ENCODE measurements around the gene ZNF595. TPM values are rescaled to one million over a fixed set of nuclear protein-coding genes. Genes with fewer than 3 reads are reported as not detected.
"Not testable (repeated sequence)": the region's sequence is repeated elsewhere in the genome, so short reads cannot be mapped to it uniquely, and the experiment has no call there.

Gene ZNF595
- polyA plus RNA-seq (12.8 and 15.1 TPM in 2 replicates), polyA minus RNA-seq (48.7 and 51.5 TPM in 2 replicates)

GRCh38 chr4:52804-53479, at the start of gene ZNF595:
ZNF595 (plus strand) TSS chr4:53321; CDS start chr4:53489, 168 bp downstream.
- not testable (repeated sequence) for H2AFZ ChIP-seq (ENCODE audit: low read depth, low read length); H4K20me1 ChIP-seq (ENCODE audit: insufficient read depth); H3K36me3 ChIP-seq (ENCODE audit: insufficient read depth, low read length); H3K9me2 ChIP-seq (ENCODE audit: insufficient read depth, low read length); H3K27me3 ChIP-seq (ENCODE audit: insufficient read depth, low read depth, low read length); H3K27ac ChIP-seq (ENCODE audit: low read length); H3K79me2 ChIP-seq (replicated peaks; ENCODE audit: insufficient read depth, low read length); H3F3A ChIP-seq (ENCODE audit: insufficient read depth, low read length, poor library complexity, severe bottlenecking); H3K4me2 ChIP-seq (ENCODE audit: low read length); H3K9me3 ChIP-seq (ENCODE audit: low read length)
- peak within 1 kb of the TSS; percentile 45 for H3K4me3 ChIP-seq (ENCODE audit: low read length)
- H3K9ac ChIP-seq (ENCODE audit: low read length) = peak within 1 kb of the TSS; percentile 45
- peak; percentile 66 for TF ChIP-seq POLR2AphosphoS5 (IDR thresholded peaks at IDR 0.05)

GRCh38 chr4:9937-10870, 42.9 kb upstream of the ZNF595 start:
- H3K9me2 ChIP-seq (ENCODE audit: insufficient read depth, low read length); H3K27me3 ChIP-seq (ENCODE audit: insufficient read depth, low read depth, low read length); H3K9me3 ChIP-seq (ENCODE audit: low read length); H2AFZ ChIP-seq (ENCODE audit: low read depth, low read length); H3K36me3 ChIP-seq (ENCODE audit: insufficient read depth, low read length); H3K9ac ChIP-seq (ENCODE audit: low read length); H3K4me3 ChIP-seq (ENCODE audit: low read length); H3F3A ChIP-seq (ENCODE audit: insufficient read depth, low read length, poor library complexity, severe bottlenecking); H3K27ac ChIP-seq (ENCODE audit: low read length); H3K4me2 ChIP-seq (ENCODE audit: low read length); H4K20me1 ChIP-seq (ENCODE audit: insufficient read depth); H3K79me2 ChIP-seq (replicated peaks; ENCODE audit: insufficient read depth, low read length): not testable (repeated sequence)

- H3K4me2 ChIP-seq (ENCODE audit: low read length); H3K36me3 ChIP-seq (ENCODE audit: insufficient read depth, low read length); H4K20me1 ChIP-seq (ENCODE audit: insufficient read depth); H3K9me3 ChIP-seq (ENCODE audit: low read length); H3K27me3 ChIP-seq (ENCODE audit: insufficient read depth, low read depth, low read length); H3K27ac ChIP-seq (ENCODE audit: low read length); H3F3A ChIP-seq (ENCODE audit: insufficient read depth, low read length, poor library complexity, severe bottlenecking); H3K79me2 ChIP-seq (replicated peaks; ENCODE audit: insufficient read depth, low read length); H3K4me3 ChIP-seq (ENCODE audit: low read length); H3K9ac ChIP-seq (ENCODE audit: low read length); H3K9me2 ChIP-seq (ENCODE audit: insufficient read depth, low read length); H2AFZ ChIP-seq (ENCODE audit: low read depth, low read length): not testable (repeated sequence)
These were observed 41.9 kb upstream of the ZNF595 start for GRCh38 chr4:11095-11815.

DNA sequence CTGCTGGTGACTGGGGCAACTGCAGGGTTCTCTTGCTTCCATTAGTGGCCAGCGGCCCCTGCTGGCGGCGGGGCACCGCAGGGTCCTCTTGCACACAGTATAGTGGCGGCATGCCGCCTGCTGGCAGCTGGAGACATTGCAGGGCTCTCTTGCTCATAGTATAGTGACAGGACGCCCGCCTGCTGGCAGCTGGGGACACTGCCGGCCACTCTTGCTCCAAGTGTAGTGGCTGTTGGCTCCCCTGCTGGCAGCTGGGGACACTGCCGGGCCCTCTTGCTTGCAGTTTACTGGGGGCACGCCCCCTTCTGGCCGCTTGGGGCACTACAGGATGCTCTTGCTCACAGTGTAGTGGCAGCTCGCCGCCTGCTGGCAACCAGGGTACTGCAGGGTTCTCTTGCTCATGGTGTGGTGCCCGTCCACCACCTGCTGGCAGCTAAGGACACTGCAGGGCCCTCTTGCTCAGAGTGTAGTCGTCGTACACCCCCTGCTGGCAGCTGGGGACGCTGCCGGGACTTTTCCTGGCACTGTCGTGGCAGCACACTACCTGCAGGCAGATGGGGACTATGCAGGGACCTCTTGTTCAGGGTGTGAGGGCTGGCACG, 41.2 kb upstream of the ZNF595 start:
- not testable (repeated sequence) for H3K36me3 ChIP-seq (ENCODE audit: insufficient read depth, low read length); H3K79me2 ChIP-seq (replicated peaks; ENCODE audit: insufficient read depth, low read length); H3K9me3 ChIP-seq (ENCODE audit: low read length); H3K9ac ChIP-seq (ENCODE audit: low read length); H2AFZ ChIP-seq (ENCODE audit: low read depth, low read length); H3K4me2 ChIP-seq (ENCODE audit: low read length); H3F3A ChIP-seq (ENCODE audit: insufficient read depth, low read length, poor library complexity, severe bottlenecking); H3K27me3 ChIP-seq (ENCODE audit: insufficient read depth, low read depth, low read length); H3K4me3 ChIP-seq (ENCODE audit: low read length); H4K20me1 ChIP-seq (ENCODE audit: insufficient read depth); H3K27ac ChIP-seq (ENCODE audit: low read length); H3K9me2 ChIP-seq (ENCODE audit: insufficient read depth, low read length)

GRCh38 chr4:18128-18527, 35.0 kb upstream of the ZNF595 start:
- H3K9ac ChIP-seq (ENCODE audit: low read length); H3K36me3 ChIP-seq (ENCODE audit: insufficient read depth, low read length); H3K4me3 ChIP-seq (ENCODE audit: low read length); H3F3A ChIP-seq (ENCODE audit: insufficient read depth, low read length, poor library complexity, severe bottlenecking); H2AFZ ChIP-seq (ENCODE audit: low read depth, low read length); H3K9me3 ChIP-seq (ENCODE audit: low read length); H3K9me2 ChIP-seq (ENCODE audit: insufficient read depth, low read length); H3K27ac ChIP-seq (ENCODE audit: low read length); H3K79me2 ChIP-seq (replicated peaks; ENCODE audit: insufficient read depth, low read length); H3K27me3 ChIP-seq (ENCODE audit: insufficient read depth, low read depth, low read length); H3K4me2 ChIP-seq (ENCODE audit: low read length); H4K20me1 ChIP-seq (ENCODE audit: insufficient read depth): not testable (repeated sequence)

DNA sequence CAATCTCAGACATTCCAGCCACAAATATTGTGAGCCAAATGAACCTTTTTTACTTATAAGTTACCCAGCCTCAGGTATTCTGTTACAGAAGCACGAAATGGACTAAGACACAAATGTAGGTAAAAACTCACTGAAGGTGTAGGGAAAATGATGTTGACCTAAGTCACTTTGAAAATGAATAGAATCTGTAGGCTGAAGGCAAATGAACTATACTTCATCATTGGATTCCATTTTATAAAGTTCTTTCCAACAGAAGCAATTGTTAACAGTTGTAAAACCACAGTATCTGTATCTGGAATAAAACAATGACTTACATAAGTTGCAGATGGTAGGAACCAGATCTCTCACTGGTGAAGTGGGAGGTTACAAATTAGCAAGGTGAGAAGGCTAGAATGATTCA, 34.5 kb upstream of the ZNF595 start:
- not testable (repeated sequence) for H2AFZ ChIP-seq (ENCODE audit: low read depth, low read length); H3K4me2 ChIP-seq (ENCODE audit: low read length); H3K9me3 ChIP-seq (ENCODE audit: low read length); H4K20me1 ChIP-seq (ENCODE audit: insufficient read depth); H3K4me3 ChIP-seq (ENCODE audit: low read length); H3F3A ChIP-seq (ENCODE audit: insufficient read depth, low read length, poor library complexity, severe bottlenecking); H3K27ac ChIP-seq (ENCODE audit: low read length); H3K79me2 ChIP-seq (replicated peaks; ENCODE audit: insufficient read depth, low read length); H3K27me3 ChIP-seq (ENCODE audit: insufficient read depth, low read depth, low read length); H3K9ac ChIP-seq (ENCODE audit: low read length); H3K36me3 ChIP-seq (ENCODE audit: insufficient read depth, low read length); H3K9me2 ChIP-seq (ENCODE audit: insufficient read depth, low read length)

GRCh38 chr4:22882-23281, 30.2 kb upstream of the ZNF595 start:
- not testable (repeated sequence) for H3F3A ChIP-seq (ENCODE audit: insufficient read depth, low read length, poor library complexity, severe bottlenecking); H3K27ac ChIP-seq (ENCODE audit: low read length); H3K9me3 ChIP-seq (ENCODE audit: low read length); H3K36me3 ChIP-seq (ENCODE audit: insufficient read depth, low read length); H4K20me1 ChIP-seq (ENCODE audit: insufficient read depth); H3K9ac ChIP-seq (ENCODE audit: low read length); H3K4me2 ChIP-seq (ENCODE audit: low read length); H3K27me3 ChIP-seq (ENCODE audit: insufficient read depth, low read depth, low read length); H3K79me2 ChIP-seq (replicated peaks; ENCODE audit: insufficient read depth, low read length); H2AFZ ChIP-seq (ENCODE audit: low read depth, low read length); H3K9me2 ChIP-seq (ENCODE audit: insufficient read depth, low read length); H3K4me3 ChIP-seq (ENCODE audit: low read length)
